ENCODE measurements around the gene SLC11A1.

DNA sequence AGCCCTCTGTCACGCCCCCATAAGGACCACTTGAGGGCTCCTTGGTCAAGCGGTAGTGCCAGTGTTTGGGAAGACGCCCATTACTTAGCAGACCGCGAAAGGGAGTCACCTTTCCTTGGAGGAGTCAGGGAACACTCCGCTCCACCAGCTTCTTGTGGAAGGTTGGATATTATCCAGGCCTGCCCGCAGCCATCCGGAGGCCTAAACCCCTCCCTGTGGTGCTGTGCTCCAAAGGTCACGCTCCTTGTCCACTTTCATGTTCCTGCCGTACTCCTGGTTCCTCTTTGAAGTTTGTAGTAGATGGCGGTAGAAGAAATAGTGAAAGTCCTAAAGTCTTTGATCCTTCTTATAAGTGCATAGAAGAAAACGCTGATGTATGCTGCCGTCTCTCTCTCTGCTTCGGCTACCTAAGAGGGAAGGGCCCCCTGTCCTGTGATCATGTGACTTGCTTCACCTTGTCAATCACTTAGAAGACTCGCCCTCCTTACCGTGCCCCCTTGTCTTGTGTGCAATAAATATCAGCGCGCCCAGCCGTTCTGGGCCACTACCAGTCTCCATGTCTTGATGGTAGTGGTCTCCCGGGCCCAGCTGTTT lies 27.1 kb upstream of the SLC11A1 start:
- no peak for TF ChIP-seq EZH2phosphoT487 (IDR thresholded peaks at IDR 0.05; ENCODE audit: low read depth)
- TF ChIP-seq, protein P1, sequence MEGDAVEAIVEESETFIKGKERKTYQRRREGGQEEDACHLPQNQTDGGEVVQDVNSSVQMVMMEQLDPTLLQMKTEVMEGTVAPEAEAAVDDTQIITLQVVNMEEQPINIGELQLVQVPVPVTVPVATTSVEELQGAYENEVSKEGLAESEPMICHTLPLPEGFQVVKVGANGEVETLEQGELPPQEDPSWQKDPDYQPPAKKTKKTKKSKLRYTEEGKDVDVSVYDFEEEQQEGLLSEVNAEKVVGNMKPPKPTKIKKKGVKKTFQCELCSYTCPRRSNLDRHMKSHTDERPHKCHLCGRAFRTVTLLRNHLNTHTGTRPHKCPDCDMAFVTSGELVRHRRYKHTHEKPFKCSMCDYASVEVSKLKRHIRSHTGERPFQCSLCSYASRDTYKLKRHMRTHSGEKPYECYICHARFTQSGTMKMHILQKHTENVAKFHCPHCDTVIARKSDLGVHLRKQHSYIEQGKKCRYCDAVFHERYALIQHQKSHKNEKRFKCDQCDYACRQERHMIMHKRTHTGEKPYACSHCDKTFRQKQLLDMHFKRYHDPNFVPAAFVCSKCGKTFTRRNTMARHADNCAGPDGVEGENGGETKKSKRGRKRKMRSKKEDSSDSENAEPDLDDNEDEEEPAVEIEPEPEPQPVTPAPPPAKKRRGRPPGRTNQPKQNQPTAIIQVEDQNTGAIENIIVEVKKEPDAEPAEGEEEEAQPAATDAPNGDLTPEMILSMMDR (IDR thresholded peaks at IDR 0.05; ENCODE audit: low read depth, low read length), result no peak
